HG02981 (cell line): ENCODE measurements around the gene SLC6A17.

Experiments used
- ATAC-seq: cut with Tn5 transposase; IDR thresholded peaks from one replicate; pipeline ENCODE4 v1.9.1; 2021; ENCODE audit warnings: mild to moderate bottlenecking, moderate library complexity; ENCODE audit not compliant: unreplicated experiment

Gene SLC6A17

DNA sequence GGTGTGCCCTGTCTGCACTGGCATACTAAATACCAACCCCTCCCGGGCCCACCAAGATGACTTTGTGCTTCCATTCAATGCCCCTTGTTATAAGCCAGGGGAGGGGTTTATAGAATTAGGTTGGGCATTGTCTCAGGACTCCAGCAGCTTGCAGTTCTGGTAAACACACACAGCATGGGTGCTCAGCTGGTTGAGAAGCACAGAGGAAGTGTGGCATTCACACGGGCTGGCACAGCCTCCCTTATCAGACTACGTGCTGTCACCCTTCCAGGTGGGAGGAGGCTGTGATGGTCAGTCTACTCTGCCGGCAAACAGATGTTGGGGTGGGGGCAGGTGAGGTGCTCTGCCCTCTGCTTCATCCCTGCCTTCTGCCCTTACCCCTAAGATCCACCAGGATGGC is 15.0 kb upstream of the SLC6A17 start:
- ATAC-seq = no peak

DNA sequence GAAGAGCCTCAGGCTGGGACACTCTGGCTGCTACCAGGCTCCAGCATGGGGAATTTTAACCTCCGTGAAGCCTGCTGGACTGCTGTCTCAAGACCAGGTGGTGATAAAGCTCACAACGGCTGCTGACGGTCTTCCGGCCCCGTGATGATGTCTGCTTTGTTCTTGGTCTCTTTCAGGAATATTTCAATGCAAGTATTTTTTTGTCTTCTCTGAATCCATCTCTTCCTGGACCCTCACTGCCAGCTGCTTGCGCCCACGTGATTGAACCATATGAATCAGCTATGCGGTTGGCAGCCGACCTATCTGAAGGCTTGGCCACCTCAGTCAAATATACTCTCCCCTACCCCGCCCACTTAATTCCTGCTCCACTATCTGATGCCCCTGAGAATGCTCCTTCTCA is 14.6 kb upstream of the SLC6A17 start:
- no peak for ATAC-seq

GRCh38 chr1:110136911-110137310 is 13.4 kb upstream of the SLC6A17 start:
- no peak for ATAC-seq

DNA sequence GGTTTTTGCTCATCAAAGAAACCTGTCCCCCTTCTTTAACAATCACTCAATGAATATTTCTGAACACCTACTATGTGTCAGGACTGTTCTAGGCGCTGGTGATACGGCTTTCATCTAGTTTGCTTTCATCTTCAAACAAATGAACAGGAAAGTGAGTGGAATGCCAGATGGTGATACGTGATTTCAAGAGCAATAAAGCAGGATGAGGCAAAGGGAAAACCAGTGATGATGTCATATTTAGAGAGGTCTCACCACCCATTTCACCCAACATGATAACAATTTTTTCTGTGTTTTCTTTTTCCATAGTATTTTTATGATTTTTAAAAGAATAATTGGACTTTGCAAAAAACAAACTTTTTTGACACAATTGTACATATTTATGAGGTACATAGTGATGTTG is 11.3 kb upstream of the SLC6A17 start:
- no peak for ATAC-seq

GRCh38 chr1:110144366-110144765 is 5.9 kb upstream of the SLC6A17 start:
- ATAC-seq = no peak

DNA sequence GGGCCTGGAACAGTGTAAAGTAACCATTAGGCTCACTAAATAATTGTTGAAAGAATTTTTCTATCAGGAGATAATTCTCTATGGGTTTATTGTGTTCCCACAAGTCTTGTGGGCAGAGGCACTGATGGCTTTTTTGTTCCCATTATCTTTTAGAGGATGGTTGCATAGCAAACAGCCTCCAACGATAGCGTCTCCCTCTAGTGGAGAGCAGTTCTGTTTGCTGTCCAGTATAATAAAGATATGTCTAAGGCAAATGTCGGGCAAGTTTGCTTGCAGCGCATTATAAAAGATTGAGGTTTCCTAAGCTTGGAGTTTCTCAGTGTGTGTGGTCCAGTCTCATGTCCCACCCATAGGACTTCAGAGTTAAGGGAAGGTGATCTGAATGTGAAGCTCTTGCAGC is 1.3 kb upstream of the SLC6A17 start:
- ATAC-seq = no peak

GRCh38 chr1:110151175-110151669 is 928 bp downstream of the SLC6A17 start:
- no peak for ATAC-seq

DNA sequence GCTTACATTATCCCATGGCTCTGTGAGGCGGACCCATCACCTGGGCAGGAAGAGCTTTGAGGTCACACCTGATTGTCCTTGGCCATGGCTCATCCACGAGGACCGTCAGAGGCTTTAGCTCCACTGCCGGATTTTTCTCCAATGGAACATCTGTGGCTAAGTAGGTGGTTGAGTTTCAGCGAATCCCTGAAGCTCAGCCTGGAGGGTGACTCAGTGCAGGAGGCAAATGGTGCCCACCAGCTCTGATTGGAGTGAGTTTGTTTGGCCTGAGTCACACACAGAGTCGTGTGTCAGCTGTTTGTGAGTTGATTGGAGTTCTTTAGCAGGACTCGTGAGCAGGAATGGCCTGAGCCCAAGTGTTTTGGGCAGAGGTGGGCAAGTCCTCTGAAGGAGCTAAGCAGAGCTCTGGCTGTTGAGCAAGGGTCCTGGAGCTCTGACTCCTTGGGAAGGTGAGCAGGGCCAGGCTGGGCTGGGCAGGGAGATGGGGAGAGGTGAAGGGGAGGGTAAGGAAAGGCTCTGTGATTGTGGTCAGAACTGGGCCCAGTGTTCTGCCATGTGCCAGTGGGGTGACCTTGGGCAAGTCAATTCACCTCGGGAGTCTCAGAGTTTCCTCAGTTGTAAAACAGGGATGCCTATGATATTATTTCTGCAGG is 2.0 kb downstream of the SLC6A17 start:
- ATAC-seq = no peak

DNA sequence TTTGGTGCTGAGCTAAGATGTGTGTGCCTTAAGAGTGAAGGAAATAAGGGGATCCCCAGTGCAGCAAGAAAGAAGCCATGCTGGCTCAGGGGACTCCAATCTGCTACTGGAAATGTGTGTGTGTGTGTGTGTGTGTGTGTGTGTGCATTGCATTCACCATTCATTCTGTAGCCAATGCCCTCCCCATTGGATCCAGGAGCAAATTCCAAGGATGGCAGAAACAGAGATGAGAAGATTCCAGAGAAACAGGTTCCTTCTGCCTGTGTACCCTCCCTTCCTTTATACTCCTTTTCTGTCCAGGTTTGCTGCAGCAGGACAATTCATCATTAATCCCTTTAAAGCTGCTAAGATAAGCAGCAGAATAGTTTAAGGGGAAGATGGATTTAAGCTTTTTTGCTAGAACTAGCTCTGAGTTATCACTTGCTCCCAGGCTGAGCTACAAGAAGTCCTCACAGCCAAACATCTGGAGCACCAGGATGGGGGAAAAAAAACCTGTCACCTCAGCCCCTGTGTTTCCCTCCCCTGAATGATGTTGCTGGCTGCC is 3.2 kb downstream of the SLC6A17 start:
- no peak for ATAC-seq

GRCh38 chr1:110155878-110156522 is 5.7 kb downstream of the SLC6A17 start:
- ATAC-seq = no peak

GRCh38 chr1:110158261-110158660 is 8.0 kb downstream of the SLC6A17 start:
- ATAC-seq = no peak

- no peak for ATAC-seq
Measured at GRCh38 chr1:110159168-110159567, 8.9 kb downstream of the SLC6A17 start.

DNA sequence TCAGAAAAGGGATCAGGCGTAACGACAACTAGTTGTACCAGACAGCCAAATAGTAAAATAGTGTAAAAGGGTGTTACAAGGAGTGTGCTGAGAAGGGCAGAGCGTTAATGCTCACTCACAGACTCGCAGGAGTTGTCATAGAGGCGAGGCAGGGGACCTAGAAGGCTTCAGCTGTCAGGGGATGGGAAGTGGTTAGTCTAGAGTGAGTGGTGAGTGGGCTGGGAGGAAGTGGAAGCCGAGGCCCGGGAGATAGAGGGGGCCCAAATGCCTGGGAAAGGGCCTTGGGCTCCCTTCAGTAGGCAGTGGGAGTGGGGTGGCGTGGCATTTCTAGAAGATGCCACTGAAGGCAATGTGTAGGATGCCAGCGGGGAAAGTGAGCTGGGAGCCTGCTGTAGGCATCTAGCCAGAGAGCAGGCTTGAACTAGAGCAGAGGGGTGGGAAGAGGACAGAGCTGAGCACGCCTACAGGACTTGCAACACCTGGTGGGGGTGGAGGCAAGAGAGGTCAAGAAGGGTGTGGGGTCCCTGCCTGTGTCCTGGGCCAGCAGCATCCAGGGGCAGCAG is 10.3 kb downstream of the SLC6A17 start:
- ATAC-seq = no peak

DNA sequence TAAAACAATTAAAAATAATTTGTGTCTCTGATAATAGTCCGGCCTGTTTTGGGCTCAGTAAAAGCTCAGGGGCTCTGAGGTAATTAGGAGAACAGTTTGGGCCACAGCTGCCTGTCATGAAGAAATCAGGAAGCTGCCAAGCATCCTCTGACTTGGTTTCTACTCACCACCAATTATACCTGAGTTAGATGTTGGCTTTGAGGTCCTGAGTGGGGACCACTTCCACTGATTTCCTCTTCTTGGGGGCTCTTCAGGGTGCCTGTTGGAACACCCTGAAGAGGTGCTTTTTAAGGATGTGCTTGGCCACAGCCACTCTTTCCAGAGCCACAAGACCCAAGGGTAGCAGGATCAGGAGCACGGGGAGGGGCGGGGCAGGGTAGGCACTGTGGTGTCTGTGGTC is 10.9 kb downstream of the SLC6A17 start:
- ATAC-seq = no peak

GRCh38 chr1:110161849-110162248 is 11.6 kb downstream of the SLC6A17 start:
- ATAC-seq = no peak

DNA sequence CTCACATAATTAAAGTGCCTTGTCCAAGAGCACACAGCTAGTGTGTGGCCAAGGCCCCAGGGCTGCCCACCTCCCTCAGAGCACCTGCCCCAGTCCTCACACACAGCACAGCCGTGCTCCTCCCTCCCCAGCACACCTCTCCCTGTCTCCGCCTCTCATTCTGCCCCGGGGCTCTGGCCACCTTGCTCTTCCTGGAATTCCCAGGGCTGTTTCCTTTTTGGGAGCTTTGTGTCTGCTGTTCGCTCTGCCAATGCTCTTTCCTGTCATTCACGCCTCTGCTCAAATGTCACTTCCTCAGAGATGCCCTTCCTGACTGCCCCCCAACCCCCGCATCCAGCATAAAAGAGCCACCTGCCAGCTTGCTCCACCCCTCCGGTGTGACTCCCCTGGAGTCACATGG is 13.3 kb downstream of the SLC6A17 start:
- no peak for ATAC-seq

GRCh38 chr1:110164725-110165350 is 14.5 kb downstream of the SLC6A17 start:
- ATAC-seq = no peak

DNA sequence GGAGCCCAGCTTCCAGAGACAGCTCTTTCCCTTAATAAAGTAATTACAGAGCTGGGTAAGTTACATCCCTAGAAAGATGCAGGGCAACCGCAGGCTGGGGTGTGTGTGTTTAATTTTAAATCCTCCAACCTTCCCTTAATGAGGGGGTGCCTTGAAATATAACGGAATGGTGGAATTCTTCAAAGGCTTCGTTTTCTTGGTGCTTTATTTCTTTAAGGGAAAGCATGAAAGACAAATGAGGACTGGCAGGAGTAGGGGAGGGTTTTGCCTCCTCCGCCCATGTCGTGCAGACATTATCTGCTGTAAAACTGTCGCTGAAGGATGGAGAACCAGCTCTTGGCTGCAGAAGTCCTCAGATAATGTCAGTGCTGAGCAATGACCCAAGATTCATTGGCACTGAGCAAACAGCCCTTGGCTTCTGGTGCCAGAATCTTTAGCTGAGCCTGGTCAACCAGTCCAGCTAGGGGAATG is 15.5 kb downstream of the SLC6A17 start:
- no peak for ATAC-seq

- no peak for ATAC-seq
Measured at GRCh38 chr1:110166861-110167260, 16.6 kb downstream of the SLC6A17 start.

GRCh38 chr1:110170766-110171733 is 20.8 kb downstream of the SLC6A17 start:
- ATAC-seq = no peak
